Smooth muscle cell (in vitro differentiated cells): ENCODE results near the gene SNAP29. TPM values are rescaled to one million over a fixed set of nuclear protein-coding genes. Genes with fewer than 3 reads are reported as not detected.
"Not testable (repeated sequence)": the region's sequence is repeated elsewhere in the genome, so short reads cannot be mapped to it uniquely, and the experiment has no call there.

ENCODE experiments used
- DNase-seq: peaks from one replicate; lab custom pipeline; 2025; ENCODE audit not compliant: unreplicated experiment; lab: John Stamatoyannopoulos, UW
- H2AFZ ChIP-seq: fragments of 200-600 bp; sonication (generic); 2 replicates; pipeline ENCODE4 v1.6.0; 2016; ENCODE audit warnings: antibody characterized with exemption, low read depth, mild to moderate bottlenecking
- H3F3A ChIP-seq: fragments of 200-600 bp; sonication (generic); 2 replicates; pipeline ENCODE4 v1.6.0; 2017; ENCODE audit warnings: antibody characterized with exemption, low read depth
- H3K27ac ChIP-seq: fragments of 200-600 bp; sonication (generic); 2 replicates; pipeline ENCODE4 v1.5.1; 2016; ENCODE audit warnings: low read depth, mild to moderate bottlenecking
- H3K27me3 ChIP-seq: fragments of 200-600 bp; sonication (generic); 2 replicates; pipeline ENCODE4 v1.6.1; 2016; ENCODE audit warnings: low read depth, mild to moderate bottlenecking
- H3K36me3 ChIP-seq: fragments of 200-600 bp; sonication (generic); 2 replicates; pipeline ENCODE4 v1.5.1; 2016; ENCODE audit warnings: low read depth
- H3K4me1 ChIP-seq: fragments of 200-600 bp; sonication (generic); 2 replicates; pipeline ENCODE4 v1.5.1; 2016; ENCODE audit warnings: low read depth
- H3K4me2 ChIP-seq: fragments of 200-600 bp; sonication (generic); 2 replicates; pipeline ENCODE4 v1.6.0; 2016; ENCODE audit warnings: mild to moderate bottlenecking
- H3K4me3 ChIP-seq: fragments of 200-600 bp; sonication (generic); 2 replicates; pipeline ENCODE4 v1.5.1; 2016; ENCODE audit warnings: mild to moderate bottlenecking
- H3K79me2 ChIP-seq: fragments of 200-600 bp; sonication (generic); 2 replicates; pipeline ENCODE4 v1.6.0; 2016; ENCODE audit warnings: low read depth, mild to moderate bottlenecking
- H3K9ac ChIP-seq: fragments of 200-600 bp; sonication (generic); 2 replicates; pipeline ENCODE4 v1.6.0; 2016; ENCODE audit warnings: low read depth
- H3K9me3 ChIP-seq: fragments of 200-600 bp; sonication (generic); replicated peaks from 2 replicates; pipeline ENCODE4 v1.5.1; 2016; ENCODE audit warnings: low read depth
- H4K20me1 ChIP-seq: fragments of 200-600 bp; sonication (generic); 2 replicates; pipeline ENCODE4 v1.6.0; 2016; ENCODE audit warnings: low read depth
- WGBS: methylation state at CpG from one replicate; pipeline ENCODE4 v1.1.7; 2016; ENCODE audit warnings: low lambda C conversion rate; 5-methylcytosine and 5-hydroxymethylcytosine counted together
- polyA plus RNA-seq: library from polyadenylated mRNA; unstranded; fragments of >200 nt; fragmentation: Nextera tagmentation; extraction: Ambion mirVana; gene quantifications from 2 replicates; pipeline ENCODE4 v1.2.1, GENCODE V29; 2016
- total RNA-seq: library from RNA; depleted of rRNA; stranded (reverse); fragments of >200 nt; gene quantifications from 2 replicates; pipeline ENCODE4 v1.2.3, GENCODE V29; 2014
- TF ChIP-seq, protein P1 (sequence below): fragments of 200-600 bp; sonication (generic); IDR thresholded peaks from 2 replicates; pipeline ENCODE4 v1.5.1; 2017; ENCODE audit warnings: borderline replicate concordance, mild to moderate bottlenecking, antibody characterized with exemption; ENCODE audit not compliant: insufficient read depth, poor library complexity, severe bottlenecking

Gene SNAP29
- total and polyA plus RNA-seq, 2 experiments from 2014 or later = 9.4 to 28.8 TPM

DNA sequence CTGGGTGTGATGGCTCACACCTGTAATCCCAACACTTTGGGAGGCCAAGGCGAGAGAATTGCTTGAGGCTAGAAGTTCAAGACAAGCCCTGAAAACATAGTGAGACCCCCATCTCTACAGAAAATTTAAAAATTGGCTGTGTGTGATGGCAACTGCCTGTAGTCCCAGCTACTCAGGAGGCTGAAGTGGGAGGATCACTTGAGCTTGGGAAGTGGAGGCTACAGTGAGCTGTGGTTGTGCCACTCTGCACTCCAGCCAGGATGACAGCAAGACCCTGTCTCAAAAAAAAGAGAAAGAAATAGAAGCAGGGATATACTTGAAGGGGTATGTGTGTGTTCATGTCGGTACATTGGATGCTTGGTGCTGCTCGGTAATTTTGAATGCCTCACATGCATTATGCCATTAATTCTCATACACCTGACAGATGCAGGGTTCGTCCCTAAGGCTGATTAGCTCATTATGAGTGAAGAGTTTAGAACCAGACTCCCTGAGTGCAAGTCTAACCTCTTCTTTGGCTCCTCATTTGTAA is 72.4 kb downstream of the SNAP29 start:
- H3K4me2 ChIP-seq = no peak overlapping the region
- H3K27ac ChIP-seq = no peak overlapping the region
- no peak for DNase-seq
- no peaks in the 10 kb centered on the region for H3K36me3 ChIP-seq
- peaks cover 2% of the 10 kb centered on the region for H3K4me1 ChIP-seq
- TF ChIP-seq, protein P1, sequence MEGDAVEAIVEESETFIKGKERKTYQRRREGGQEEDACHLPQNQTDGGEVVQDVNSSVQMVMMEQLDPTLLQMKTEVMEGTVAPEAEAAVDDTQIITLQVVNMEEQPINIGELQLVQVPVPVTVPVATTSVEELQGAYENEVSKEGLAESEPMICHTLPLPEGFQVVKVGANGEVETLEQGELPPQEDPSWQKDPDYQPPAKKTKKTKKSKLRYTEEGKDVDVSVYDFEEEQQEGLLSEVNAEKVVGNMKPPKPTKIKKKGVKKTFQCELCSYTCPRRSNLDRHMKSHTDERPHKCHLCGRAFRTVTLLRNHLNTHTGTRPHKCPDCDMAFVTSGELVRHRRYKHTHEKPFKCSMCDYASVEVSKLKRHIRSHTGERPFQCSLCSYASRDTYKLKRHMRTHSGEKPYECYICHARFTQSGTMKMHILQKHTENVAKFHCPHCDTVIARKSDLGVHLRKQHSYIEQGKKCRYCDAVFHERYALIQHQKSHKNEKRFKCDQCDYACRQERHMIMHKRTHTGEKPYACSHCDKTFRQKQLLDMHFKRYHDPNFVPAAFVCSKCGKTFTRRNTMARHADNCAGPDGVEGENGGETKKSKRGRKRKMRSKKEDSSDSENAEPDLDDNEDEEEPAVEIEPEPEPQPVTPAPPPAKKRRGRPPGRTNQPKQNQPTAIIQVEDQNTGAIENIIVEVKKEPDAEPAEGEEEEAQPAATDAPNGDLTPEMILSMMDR = no peak
- no peak overlapping the region for H2AFZ ChIP-seq
- 94% methylated on average over 4 of the region's 4 CpGs for WGBS
- no peaks in the 10 kb centered on the region for H3F3A ChIP-seq
- no peaks in the 10 kb centered on the region for H3K27me3 ChIP-seq
- no peaks in the 10 kb centered on the region for H3K9me3 ChIP-seq
- no peak overlapping the region for H3K4me3 ChIP-seq
- peaks cover 100% of the 10 kb centered on the region for H4K20me1 ChIP-seq
- H3K79me2 ChIP-seq = peaks cover 100% of the 10 kb centered on the region
- no peak overlapping the region for H3K9ac ChIP-seq

DNA sequence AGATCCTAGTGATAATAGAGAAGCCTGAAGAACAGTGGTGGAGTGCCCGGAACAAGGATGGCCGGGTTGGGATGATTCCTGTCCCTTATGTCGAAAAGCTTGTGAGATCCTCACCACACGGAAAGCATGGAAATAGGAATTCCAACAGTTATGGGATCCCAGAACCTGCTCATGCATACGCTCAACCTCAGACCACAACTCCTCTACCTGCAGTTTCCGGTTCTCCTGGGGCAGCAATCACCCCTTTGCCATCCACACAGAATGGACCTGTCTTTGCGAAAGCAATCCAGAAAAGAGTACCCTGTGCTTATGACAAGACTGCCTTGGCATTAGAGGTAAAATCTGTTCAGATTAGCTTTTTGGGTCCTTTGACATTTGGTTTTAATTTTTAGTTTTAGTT is 75.1 kb downstream of the SNAP29 start:
- WGBS = 97% methylated on average over 7 of the region's 7 CpGs
- Histone ChIP-seq H3F3A (no peaks in the 10 kb centered on the region), H3K4me2 (no peak overlapping the region), H3K79me2 (peaks cover 100% of the 10 kb centered on the region), H3K27me3 (no peaks in the 10 kb centered on the region), H3K36me3 (no peaks in the 10 kb centered on the region), H3K9ac (no peak overlapping the region), H2AFZ (no peak overlapping the region), H3K4me1 (peaks cover 6% of the 10 kb centered on the region), H4K20me1 (peaks cover 100% of the 10 kb centered on the region), H3K9me3 (no peaks in the 10 kb centered on the region), H3K4me3 (no peak overlapping the region), H3K27ac (no peak overlapping the region)
- TF ChIP-seq, protein P1 = no peak
- DNase-seq = no peak

DNA sequence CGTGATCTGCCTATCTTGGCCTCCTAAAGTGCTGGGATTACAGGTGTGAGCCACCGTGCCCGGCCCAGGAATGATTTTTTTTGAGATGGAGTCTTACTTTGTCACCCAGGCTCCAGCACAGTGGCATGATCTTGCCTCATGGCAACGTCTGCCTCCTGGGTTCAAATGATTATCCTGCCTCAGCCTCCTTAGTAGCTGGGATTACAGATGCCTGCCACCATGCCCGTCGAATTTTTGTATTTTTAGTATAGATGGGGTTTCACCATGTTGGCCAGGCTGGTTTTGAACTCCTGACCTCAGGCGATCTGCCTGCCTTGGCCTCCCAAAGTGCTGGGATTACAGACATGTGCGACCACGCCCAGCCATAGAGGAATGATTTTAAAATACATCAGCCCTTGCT is 76.2 kb downstream of the SNAP29 start:
- not testable (repeated sequence) for DNase-seq
- H4K20me1 ChIP-seq = peaks cover 100% of the 10 kb centered on the region

GRCh38 chr22:20935780-20936539 is 77.2 kb downstream of the SNAP29 start:
- H3K9me3 ChIP-seq, H3K4me3 ChIP-seq, H3K4me2 ChIP-seq, H3K27ac ChIP-seq, DNase-seq, H3F3A ChIP-seq, H3K9ac ChIP-seq, H3K36me3 ChIP-seq, H2AFZ ChIP-seq, H3K4me1 ChIP-seq, H3K27me3 ChIP-seq: not testable (repeated sequence)
- 94% methylated on average over 11 of the region's 11 CpGs for WGBS
- Histone ChIP-seq H3K79me2 (peaks cover 99% of the 10 kb centered on the region), H4K20me1 (peaks cover 100% of the 10 kb centered on the region)

More for the DNA sequence above, 76.2 kb downstream of the SNAP29 start:
- H3K36me3 ChIP-seq, H3F3A ChIP-seq, H2AFZ ChIP-seq, H3K4me3 ChIP-seq, H3K9ac ChIP-seq, H3K27me3 ChIP-seq, H3K9me3 ChIP-seq, H3K4me1 ChIP-seq, H3K27ac ChIP-seq, H3K4me2 ChIP-seq: not testable (repeated sequence)
- H3K79me2 ChIP-seq = peaks cover 99% of the 10 kb centered on the region
- 97% methylated on average over 9 of the region's 9 CpGs for WGBS
